GM12865 (cell line): ENCODE results near the gene TMEM52B.

Experiments
- DNase-seq: peaks from one replicate; pipeline ENCODE4 v3.0.0; 2010; ENCODE audit warnings: low read depth
- H3K4me3 ChIP-seq: 2 replicates; pipeline ENCODE4 v1.5.1; 2011; ENCODE audit warnings: mild to moderate bottlenecking, low read depth, low read length, control low read depth
- TF ChIP-seq, protein P1 (sequence below): IDR thresholded peaks from 2 replicates; pipeline ENCODE4 v1.5.1; 2011; ENCODE audit warnings: low read length, control low read depth, low read depth, inconsistent platforms; ENCODE audit not compliant: insufficient read depth; ENCODE audit errors: missing control alignments

Gene TMEM52B

DNA sequence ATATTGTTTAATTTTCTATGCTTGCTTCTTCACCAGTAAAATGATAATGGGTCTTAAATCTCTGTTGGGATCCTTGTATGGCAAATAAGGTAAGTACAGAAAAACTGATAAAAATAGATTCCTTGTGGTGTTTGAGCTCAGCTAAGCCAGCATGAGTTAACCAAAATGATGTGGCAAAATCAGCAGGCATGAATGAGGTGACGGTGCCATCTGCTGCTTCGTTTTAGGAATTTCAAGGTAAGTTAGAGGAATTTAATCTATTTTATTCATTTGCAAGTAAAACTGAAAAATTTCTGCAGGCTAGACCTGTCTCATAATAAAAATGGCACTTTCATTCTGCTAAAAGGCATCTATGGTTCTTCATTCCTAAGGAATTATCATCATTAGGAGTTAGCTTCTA is 38.8 kb upstream of the TMEM52B start:
- no peak overlapping the region for H3K4me3 ChIP-seq
- TF ChIP-seq, protein P1, sequence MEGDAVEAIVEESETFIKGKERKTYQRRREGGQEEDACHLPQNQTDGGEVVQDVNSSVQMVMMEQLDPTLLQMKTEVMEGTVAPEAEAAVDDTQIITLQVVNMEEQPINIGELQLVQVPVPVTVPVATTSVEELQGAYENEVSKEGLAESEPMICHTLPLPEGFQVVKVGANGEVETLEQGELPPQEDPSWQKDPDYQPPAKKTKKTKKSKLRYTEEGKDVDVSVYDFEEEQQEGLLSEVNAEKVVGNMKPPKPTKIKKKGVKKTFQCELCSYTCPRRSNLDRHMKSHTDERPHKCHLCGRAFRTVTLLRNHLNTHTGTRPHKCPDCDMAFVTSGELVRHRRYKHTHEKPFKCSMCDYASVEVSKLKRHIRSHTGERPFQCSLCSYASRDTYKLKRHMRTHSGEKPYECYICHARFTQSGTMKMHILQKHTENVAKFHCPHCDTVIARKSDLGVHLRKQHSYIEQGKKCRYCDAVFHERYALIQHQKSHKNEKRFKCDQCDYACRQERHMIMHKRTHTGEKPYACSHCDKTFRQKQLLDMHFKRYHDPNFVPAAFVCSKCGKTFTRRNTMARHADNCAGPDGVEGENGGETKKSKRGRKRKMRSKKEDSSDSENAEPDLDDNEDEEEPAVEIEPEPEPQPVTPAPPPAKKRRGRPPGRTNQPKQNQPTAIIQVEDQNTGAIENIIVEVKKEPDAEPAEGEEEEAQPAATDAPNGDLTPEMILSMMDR = peak; percentile 49
- DNase-seq = peak; percentile 82

DNA sequence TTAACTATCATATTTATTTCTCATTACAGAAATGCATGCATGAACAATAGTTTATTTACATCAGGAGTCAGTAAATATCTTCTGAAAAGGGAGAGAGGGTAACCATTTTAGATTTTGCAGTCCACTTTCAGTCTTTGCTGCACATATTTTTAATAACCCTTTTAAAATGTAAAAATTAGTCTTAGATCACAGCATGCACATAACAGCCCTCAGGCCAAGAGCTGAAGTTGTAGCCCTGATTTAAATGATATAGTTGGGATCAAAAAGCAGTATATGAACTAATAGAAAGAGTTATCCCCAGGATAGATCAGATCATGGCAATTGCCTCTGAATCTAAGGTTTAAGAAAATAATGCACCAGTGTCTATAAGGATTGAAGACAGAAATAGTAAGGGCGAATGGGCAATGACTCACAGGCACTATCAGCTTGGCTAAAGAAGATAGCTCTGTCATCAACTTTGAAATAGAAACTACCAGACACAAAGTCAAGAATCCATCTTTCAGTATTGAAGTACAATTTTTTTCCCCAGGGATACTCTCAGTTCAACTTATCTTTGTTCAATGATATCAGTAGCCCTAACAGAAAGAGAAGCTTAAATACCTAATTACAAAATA is 35.7 kb upstream of the TMEM52B start:
- DNase-seq = no peak
- no peak overlapping the region for H3K4me3 ChIP-seq
- TF ChIP-seq, protein P1 = no peak

DNA sequence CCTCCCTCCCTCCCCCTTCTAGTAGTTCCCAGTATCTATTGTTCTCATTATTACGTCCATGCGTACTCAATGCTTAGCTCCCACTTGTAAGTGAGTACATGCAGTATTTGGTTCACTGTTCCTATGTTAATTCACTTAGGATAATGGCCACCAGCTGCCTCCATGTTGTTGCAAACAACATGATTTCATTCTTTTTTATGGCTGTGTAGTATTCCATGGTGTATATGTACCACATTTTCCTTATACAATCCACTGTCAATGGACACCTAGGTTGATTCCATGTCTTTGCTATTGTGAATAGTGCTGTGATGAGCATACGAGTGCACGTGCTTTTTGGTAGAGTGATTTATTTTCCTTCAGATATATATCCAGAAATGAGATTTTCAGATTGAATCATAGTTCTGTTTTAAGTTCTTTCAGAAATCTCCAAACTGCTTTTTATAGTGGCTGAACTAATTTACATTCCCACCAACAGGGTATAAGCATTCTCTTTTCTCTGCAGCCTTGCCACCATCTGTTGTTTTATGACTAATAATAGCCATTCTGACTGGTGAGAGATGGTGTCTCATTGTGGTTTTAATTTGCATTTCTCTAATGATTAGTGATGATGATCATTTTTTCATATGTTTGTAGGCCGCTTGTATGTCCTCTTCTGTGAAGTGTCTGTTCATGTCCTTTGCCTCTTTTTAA is 31.0 kb upstream of the TMEM52B start:
- TF ChIP-seq, protein P1 = no peak
- H3K4me3 ChIP-seq = no peak overlapping the region

GRCh38 chr12:10151621-10152020 is 27.2 kb upstream of the TMEM52B start:
- H3K4me3 ChIP-seq = no peak overlapping the region
- DNase-seq = no peak
- TF ChIP-seq, protein P1 = no peak

More for the DNA sequence above, 31.0 kb upstream of the TMEM52B start:
- DNase-seq = peak; percentile 71

DNA sequence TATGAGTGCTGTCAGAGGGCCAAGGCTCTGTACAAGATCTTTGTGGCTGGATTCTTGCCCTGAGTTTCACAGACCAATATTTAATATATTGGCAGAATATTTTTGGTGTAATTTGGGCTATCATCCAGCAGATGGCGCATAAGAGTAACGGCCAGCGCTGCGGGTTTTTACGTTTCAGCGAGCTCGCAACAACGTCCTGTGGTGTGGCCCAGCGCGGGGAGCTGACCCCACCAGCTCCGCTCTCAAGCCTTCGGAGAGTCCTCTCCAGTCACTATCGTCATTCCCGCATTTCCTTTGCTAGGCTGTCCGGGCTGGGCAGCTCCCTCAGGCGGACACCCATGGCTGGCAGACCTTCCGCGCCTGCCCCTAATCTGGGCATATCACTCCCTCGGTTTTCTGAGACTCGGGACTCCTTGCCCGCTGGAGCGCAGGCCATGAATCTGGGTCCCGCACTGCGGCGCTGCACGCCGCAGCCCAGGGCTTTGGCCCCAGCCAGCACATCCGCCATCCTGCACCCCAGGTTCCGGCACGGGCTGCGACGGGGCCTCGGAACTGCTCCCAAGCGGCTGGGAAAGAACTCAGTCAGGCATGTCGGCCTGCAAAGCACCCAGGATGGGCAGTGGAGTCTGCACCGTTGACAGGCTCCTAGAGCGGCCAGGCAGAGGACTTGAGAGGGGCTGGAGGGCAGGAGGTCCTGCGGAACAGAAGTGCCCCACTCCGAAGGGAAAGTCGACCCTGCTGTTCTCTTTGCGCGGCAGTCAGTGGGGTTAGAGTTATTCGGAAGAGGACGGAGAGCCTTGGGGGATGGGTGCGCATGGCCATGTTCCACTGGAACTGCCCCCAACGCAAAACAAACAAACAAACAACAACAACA is 25.3 kb upstream of the TMEM52B start:
- peak; percentile 73 for DNase-seq
- TF ChIP-seq, protein P1 = peak; percentile 73
- peak overlapping the region; percentile 56 for H3K4me3 ChIP-seq

- DNase-seq = no peak
- TF ChIP-seq, protein P1 = no peak
- H3K4me3 ChIP-seq = peak overlapping the region; percentile 56
Observed at GRCh38 chr12:10154145-10154496, 24.7 kb upstream of the TMEM52B start.
